HG03442 (cell line): Measurements from ENCODE around the gene SP5.
"Not testable (repeated sequence)": the region's sequence is repeated elsewhere in the genome, so short reads cannot be mapped to it uniquely, and the experiment has no call there.

Experiments
- ATAC-seq: cut with Tn5 transposase; IDR thresholded peaks from one replicate; pipeline ENCODE4 v1.9.1; 2021; ENCODE audit warnings: mild to moderate bottlenecking, moderate library complexity; ENCODE audit not compliant: unreplicated experiment

SP5 gene

DNA sequence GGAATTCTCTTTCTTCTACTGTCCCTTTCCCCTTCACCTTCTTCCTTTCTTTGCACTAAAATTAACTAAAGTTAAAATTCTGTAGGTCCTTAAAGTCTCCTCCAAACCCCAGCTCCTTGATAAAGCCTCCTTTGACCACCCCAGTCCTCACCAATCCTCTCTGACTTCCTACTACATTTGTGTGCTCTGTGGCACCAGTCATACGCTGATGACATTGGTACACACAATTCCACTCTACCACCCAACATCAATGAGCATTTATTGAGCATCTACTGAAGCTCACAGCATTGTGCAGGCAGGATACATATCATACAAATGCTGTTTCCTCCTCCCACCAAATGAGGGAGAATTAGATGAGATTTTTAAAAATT is 4.5 kb upstream of the SP5 start:
- no peak for ATAC-seq

- no peak for ATAC-seq
These were observed 3.9 kb upstream of the SP5 start for GRCh38 chr2:170711196-170711773.

GRCh38 chr2:170711774-170712652 is 3.1 kb upstream of the SP5 start:
- ATAC-seq, result no peak

DNA sequence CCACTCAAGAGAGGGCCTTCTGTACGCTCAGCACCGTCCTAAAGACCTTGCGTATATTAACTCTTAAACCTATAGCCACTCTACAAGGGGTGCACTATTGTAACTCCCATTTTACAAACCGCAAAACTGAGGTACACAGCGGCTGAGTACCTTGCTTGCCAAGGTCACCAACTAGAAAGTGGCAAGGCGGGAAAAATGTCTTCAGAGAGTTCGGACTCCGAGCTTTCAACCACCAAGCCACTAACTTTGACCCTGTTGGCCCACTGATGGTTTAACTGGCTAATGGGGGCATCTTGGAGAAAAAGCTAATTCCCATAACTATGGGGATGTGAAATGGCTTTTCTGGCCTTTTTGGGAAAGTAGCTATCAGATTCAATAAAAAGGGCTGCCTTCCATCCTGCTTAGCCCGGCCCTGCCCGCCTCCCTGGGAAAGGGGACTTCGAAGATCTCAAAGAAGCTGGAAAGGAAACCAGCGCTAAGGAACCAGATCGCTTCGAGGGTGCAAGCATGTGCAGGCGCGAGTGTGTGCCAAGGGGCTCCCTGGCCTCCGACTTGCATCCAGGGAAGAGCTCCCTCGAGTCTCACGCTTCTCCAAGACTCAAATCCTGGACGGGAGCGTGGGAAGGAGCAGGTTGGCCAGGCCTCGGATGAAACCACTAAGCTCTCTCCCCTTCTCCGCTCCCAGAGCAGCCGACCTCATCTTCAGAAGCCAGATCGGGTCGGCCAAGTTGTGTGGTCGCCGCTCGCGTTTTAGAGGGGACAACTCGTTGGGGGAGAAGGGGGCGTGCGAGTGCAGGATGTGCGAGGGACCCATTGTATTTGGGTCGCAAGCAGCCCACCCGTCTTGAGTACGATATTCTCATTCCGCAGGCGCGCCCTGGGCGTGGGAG is 2.2 kb upstream of the SP5 start:
- no peak for ATAC-seq

DNA sequence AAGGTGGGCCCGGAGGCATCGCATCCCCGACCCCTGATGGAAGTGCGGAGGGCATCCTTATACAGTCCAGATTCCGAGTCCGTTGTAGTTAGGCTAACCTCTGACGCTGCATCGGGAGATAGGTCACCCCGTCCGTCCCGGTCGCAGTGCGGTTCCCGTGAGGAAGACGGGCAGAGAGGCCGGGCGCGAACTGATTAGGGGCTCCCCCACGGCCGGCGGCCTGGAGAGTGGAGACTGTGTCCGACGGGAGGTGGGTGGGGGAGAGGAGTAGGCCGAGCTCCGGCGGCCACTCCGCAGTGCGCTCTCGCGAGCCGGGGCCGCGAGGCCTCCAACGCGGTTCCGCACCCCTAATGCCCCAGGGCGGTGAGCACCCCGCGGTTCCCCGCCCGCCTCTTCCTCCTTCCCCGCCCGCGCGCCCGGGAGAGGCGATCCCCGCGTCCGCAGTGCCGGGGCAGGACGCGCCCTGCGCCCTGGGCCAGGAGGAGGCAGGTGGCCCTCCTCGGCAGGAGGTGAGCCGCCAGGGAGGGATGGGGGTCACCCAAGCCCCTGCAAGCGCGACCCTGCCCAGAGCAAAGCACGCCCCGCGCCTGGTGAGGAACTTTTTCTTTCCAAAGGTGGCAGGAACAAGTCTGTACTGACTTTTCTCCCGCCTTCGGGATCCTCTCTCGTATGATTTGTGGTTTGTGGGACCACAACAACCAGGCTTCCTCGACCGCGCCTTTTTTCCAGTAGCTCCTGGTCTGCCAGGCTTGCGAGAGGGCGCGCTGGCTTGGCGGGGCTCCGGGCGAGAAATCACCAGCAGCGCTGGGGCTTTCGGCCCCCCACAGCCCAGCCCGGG is 1.4 kb upstream of the SP5 start:
- no peak for ATAC-seq

DNA sequence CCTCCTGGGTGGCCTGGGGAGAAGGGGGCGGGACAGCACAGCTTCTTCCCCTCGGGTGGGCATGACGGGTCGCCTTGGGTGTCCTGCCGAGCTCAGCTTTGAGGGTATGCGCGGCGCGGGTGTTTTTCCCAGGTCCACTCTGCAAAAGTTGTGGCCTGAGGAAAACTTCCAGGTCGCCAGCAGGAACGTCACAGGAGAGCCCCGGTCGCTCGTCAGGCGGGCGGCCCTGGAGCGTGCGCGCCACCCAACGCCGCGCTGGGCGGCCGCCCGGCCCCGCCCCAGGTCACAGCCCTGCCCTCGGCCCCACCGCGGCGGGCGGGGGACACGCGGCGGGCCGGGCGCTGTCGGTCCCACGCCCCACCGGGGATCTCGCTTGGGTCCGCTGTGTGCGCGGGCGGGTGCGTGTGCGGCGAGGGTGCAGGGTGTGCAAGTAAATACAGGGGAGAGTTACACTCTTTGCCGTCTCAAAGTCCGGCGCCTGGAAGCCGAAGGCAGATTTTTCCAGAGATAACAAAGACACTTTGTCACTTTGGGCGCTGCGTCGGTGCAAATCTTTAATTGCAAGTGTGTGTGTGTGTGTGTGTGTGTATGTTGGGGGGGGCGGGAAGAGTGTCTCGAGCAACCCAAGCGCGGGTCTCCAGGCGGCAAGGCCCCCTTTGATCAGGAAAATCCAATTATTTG is 616 bp upstream of the SP5 start:
- ATAC-seq, result no peak

GRCh38 chr2:170715932-170716777 is 1.0 kb downstream of the SP5 start:
- no peak for ATAC-seq

DNA sequence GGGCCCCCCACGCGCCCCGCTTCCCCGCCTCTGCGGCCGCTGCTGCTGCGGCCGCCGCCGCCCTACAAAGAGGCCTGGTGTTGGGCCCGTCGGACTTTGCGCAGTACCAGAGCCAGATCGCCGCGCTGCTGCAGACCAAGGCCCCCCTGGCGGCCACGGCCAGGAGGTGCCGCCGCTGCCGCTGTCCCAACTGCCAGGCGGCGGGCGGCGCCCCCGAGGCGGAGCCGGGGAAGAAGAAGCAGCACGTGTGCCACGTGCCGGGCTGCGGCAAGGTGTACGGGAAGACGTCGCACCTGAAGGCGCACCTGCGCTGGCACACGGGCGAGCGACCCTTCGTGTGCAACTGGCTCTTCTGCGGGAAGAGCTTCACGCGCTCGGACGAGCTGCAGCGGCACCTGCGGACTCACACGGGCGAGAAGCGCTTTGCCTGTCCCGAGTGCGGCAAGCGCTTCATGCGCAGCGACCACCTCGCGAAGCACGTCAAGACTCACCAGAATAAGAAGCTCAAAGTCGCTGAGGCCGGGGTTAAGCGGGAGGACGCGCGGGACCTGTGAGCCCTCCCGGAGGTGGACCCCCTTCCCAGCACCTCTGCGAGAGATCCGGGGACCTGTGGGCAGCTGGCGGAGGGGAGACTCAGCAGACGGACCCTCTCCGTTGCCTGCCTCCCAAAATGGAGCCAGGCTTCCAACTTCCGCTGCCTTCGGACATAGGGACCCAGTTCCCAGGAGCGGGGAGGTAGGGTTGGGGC is 1.9 kb downstream of the SP5 start:
- ATAC-seq, result no peak

- ATAC-seq, result no peak
These were observed 2.4 kb downstream of the SP5 start for GRCh38 chr2:170717599-170717963.

DNA sequence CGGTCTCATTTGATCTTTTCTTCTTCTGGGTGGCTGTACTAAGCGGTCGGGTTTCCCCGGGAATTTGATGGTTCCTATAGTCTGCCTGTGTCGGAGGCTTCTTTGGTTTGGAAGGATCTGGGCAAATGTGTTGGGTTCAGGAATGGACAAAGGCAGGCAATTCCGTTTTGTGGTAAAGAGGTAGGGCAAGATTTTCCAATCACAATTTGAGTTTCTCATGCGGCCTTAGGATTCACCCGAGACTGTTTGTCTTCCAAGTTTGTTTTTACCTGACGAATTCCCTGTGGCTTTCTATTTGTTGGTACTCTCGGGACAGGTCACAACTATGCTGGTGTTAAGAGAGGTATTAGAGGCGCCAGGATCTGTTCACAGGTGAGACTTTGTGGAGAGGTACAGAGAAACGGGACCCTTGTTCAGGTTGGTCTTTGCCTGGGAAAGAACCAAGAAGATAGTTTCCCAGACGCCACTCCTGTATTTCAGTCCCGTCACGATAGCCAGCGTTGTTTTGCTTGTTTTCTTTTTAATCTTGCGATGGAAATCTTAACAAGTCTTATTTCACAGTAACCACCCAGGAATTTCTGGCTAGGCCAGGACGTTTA is 3.0 kb downstream of the SP5 start:
- ATAC-seq, result no peak

GRCh38 chr2:170719810-170720209 is 4.7 kb downstream of the SP5 start:
- no peak for ATAC-seq

DNA sequence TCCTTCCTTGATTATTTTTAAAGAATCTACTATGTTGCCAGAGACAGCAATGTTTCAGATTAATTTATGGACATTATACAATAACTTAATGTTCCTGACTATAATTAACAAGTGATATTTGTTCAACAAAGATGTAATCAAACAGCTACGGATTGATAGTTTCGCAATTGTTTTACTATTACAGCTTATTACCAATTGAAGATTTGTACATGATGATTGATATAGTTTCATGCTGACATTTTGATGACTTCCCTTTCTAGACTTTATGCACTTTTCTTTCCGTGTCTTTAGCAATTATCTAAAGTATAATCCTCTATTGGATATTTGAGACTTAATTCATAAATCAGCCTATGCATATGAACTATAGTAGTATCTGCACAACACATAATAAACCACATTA is 6.5 kb downstream of the SP5 start:
- ATAC-seq, result no peak

GRCh38 chr2:170722301-170722700 is 7.2 kb downstream of the SP5 start:
- ATAC-seq, result no peak

DNA sequence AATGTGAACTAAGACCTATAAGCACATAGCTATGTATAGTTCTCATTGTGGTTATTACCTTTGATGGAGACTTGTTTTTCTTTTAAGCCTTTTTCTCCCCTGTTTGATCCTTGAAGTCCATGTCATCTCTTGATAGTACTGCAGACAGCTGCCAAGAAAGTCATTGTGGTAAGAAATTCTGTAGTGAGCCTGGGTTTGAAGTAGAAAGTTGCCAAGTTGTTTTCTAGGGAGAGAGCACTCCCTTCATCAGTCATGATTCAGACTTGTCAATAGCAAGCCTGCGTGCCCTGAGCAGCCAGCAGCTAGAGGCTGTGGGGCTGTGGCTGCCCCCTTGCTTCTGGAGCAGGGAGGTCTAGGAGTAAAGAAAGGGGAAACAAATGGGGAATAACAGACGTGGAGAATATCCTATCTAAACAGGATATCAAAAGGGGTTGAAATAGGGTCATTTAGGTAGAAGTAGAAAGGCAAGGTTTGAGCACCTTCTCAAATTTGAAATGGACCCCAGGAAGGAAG is 8.4 kb downstream of the SP5 start:
- ATAC-seq, result no peak

- ATAC-seq, result no peak
These were observed 18.9 kb downstream of the SP5 start for GRCh38 chr2:170733798-170734600.

DNA sequence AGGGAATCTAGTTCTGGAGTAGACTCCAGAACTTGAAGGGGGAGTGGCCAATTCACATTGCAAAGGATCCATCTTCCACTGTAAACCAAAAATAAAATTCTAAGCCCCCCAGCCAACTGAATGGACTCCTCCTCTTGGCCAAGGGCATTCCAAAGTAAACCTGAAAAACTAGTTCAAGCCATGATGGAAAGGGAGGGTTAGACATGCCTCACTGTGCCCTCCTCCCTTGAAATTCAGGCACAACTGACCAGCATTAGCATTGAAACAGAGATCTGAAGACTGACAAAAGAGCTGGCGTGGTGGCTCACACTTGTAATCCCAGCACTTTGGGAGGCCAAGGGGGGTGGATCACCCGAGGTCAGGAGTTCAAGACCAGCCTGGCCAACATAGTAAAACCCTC is 19.5 kb downstream of the SP5 start:
- ATAC-seq, result not testable (repeated sequence)

DNA sequence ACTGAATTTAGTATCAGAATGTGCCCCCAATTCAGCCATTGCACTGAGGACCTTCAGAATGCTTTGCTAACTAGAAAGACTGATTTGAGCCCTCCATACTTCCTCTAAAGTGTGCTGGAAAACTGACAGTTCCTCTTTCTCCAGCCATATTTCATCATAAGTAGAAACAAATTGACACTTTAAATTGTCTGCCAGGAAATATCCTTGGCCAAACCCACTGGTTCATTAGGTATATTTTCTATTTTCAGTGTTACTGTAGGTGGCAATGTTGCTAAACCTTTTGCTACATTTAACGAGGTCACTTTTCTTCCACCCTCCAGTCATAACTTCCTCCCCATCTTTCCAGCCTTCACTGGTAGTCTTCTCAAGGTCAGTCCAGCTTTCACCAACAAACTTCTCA is 21.5 kb downstream of the SP5 start:
- no peak for ATAC-seq
